Astrocyte (in vitro differentiated cells and primary cell): ENCODE measurements around the gene ADAMTS3. TPM values are rescaled to one million over a fixed set of nuclear protein-coding genes. Genes with fewer than 3 reads are reported as not detected.
A peak's percentile ranks its signal among the peaks of the same experiment; 100 is the strongest.

Experiments used
- DNase-seq: peaks from one replicate; pipeline ENCODE4 v3.0.0-alpha.2; 2010; ENCODE audit warnings: low read depth
- FAIRE-seq: peaks from 2 replicates; lab custom pipeline; 2011; peaks lifted over from hg19 to GRCh38; lab: Jason Lieb, UNC
- H2AFZ ChIP-seq: 2 replicates; pipeline ENCODE4 v1.6.0; 2012; ENCODE audit warnings: low read depth, low read length, inconsistent platforms
- H3K27ac ChIP-seq: 2 replicates; pipeline ENCODE4 v1.5.1; 2011; ENCODE audit warnings: low read depth, low read length, inconsistent platforms
- H3K27me3 ChIP-seq: 2 replicates; pipeline ENCODE4 v1.6.0; 2011; ENCODE audit warnings: low read length, inconsistent platforms; ENCODE audit not compliant: insufficient read depth
- H3K36me3 ChIP-seq: 2 replicates; pipeline ENCODE4 v1.5.1; 2011; ENCODE audit warnings: low read length, inconsistent platforms; ENCODE audit not compliant: insufficient read depth
- H3K4me1 ChIP-seq: 2 replicates; pipeline ENCODE4 v1.5.1; 2011; ENCODE audit warnings: low read length, inconsistent platforms; ENCODE audit not compliant: insufficient read depth
- H3K4me2 ChIP-seq: 2 replicates; pipeline ENCODE4 v1.6.0; 2012; ENCODE audit warnings: low read length, inconsistent platforms
- H3K4me3 ChIP-seq: 2 replicates; pipeline ENCODE4 v1.5.1; 2011; ENCODE audit warnings: low read depth, mild to moderate bottlenecking, low read length, inconsistent platforms; ENCODE audit not compliant: insufficient read depth
- H3K79me2 ChIP-seq: 2 replicates; pipeline ENCODE4 v1.6.0; 2012; ENCODE audit warnings: mild to moderate bottlenecking, low read length, inconsistent platforms; ENCODE audit not compliant: insufficient read depth
- H3K9ac ChIP-seq: 2 replicates; pipeline ENCODE4 v1.6.0; 2012; ENCODE audit warnings: mild to moderate bottlenecking, low read length, inconsistent platforms
- H3K9me3 ChIP-seq: 2 replicates; pipeline ENCODE4 v1.5.1; 2012; ENCODE audit warnings: low read depth, mild to moderate bottlenecking, low read length, inconsistent platforms; ENCODE audit not compliant: insufficient read depth
- H4K20me1 ChIP-seq: 2 replicates; pipeline ENCODE4 v1.6.0; 2012; ENCODE audit warnings: low read length, inconsistent platforms; ENCODE audit not compliant: insufficient read depth
- H3K27ac Mint-ChIP-seq: one replicate; pipeline ENCODE4 v1.8.0; 2021; ENCODE audit warnings: mild to moderate bottlenecking, mixed read lengths; ENCODE audit not compliant: unreplicated experiment
- H3K27me3 Mint-ChIP-seq: one replicate; pipeline ENCODE4 v1.8.0; 2021; ENCODE audit warnings: low read depth, mixed read lengths; ENCODE audit not compliant: unreplicated experiment
- H3K36me3 Mint-ChIP-seq: one replicate; pipeline ENCODE4 v1.8.0; 2021; ENCODE audit warnings: low read depth, mixed read lengths; ENCODE audit not compliant: unreplicated experiment
- H3K4me1 Mint-ChIP-seq: one replicate; pipeline ENCODE4 v1.8.0; 2021; ENCODE audit warnings: low read depth, mixed read lengths; ENCODE audit not compliant: unreplicated experiment
- H3K4me3 Mint-ChIP-seq: one replicate; pipeline ENCODE4 v1.8.0; 2021; ENCODE audit warnings: mild to moderate bottlenecking, moderate library complexity, mixed read lengths; ENCODE audit not compliant: unreplicated experiment
- H3K9me3 Mint-ChIP-seq: one replicate; pipeline ENCODE4 v1.8.0; 2021; ENCODE audit warnings: mild to moderate bottlenecking, mixed read lengths; ENCODE audit not compliant: unreplicated experiment
- EZH2 ChIP-seq: IDR thresholded peaks from 2 replicates; pipeline ENCODE4 v1.6.1; 2012; ENCODE audit warnings: mild to moderate bottlenecking, low read length, inconsistent platforms; ENCODE audit not compliant: insufficient read depth
- total RNA-seq: library from RNA; stranded (reverse); gene quantifications from 2 replicates; pipeline ENCODE4 v1.2.1, GENCODE V29; 2021
- TF ChIP-seq, protein P1 (sequence below): IDR thresholded peaks from 2 replicates; pipeline ENCODE4 v1.5.1; 2011; ENCODE audit warnings: low read depth, mild to moderate bottlenecking, inconsistent platforms, low read length, moderate library complexity; ENCODE audit not compliant: insufficient read depth

The ADAMTS3 gene
- total RNA-seq, 1 donor from 2014 or later, result 4.2 TPM

GRCh38 chr4:72446353-72447055 lies 122.5 kb downstream of the ADAMTS3 start:
- TF ChIP-seq EZH2, result no peak
- TF ChIP-seq, protein P1, sequence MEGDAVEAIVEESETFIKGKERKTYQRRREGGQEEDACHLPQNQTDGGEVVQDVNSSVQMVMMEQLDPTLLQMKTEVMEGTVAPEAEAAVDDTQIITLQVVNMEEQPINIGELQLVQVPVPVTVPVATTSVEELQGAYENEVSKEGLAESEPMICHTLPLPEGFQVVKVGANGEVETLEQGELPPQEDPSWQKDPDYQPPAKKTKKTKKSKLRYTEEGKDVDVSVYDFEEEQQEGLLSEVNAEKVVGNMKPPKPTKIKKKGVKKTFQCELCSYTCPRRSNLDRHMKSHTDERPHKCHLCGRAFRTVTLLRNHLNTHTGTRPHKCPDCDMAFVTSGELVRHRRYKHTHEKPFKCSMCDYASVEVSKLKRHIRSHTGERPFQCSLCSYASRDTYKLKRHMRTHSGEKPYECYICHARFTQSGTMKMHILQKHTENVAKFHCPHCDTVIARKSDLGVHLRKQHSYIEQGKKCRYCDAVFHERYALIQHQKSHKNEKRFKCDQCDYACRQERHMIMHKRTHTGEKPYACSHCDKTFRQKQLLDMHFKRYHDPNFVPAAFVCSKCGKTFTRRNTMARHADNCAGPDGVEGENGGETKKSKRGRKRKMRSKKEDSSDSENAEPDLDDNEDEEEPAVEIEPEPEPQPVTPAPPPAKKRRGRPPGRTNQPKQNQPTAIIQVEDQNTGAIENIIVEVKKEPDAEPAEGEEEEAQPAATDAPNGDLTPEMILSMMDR, result no peak
- no peak overlapping the region for H3K27ac Mint-ChIP-seq
- Histone ChIP-seq H3K9ac (no peak overlapping the region), H3K36me3 (no peaks in the 10 kb centered on the region), H2AFZ (no peak overlapping the region), H3K4me1 (no peaks in the 10 kb centered on the region), H3K9me3 (no peaks in the 10 kb centered on the region), H3K27ac (no peak overlapping the region), H4K20me1 (no peaks in the 10 kb centered on the region), H3K79me2 (no peaks in the 10 kb centered on the region), H3K27me3 (no peaks in the 10 kb centered on the region), H3K4me3 (no peak overlapping the region), H3K4me2 (no peak overlapping the region)
- peaks cover 5% of the 10 kb centered on the region for H3K4me1 Mint-ChIP-seq
- no peaks in the 10 kb centered on the region for H3K9me3 Mint-ChIP-seq
- DNase-seq (peak; percentile 26), FAIRE-seq (no peak)
- no peak overlapping the region for H3K4me3 Mint-ChIP-seq
- H3K27me3 Mint-ChIP-seq, result no peaks in the 10 kb centered on the region
- H3K36me3 Mint-ChIP-seq, result no peaks in the 10 kb centered on the region

DNA sequence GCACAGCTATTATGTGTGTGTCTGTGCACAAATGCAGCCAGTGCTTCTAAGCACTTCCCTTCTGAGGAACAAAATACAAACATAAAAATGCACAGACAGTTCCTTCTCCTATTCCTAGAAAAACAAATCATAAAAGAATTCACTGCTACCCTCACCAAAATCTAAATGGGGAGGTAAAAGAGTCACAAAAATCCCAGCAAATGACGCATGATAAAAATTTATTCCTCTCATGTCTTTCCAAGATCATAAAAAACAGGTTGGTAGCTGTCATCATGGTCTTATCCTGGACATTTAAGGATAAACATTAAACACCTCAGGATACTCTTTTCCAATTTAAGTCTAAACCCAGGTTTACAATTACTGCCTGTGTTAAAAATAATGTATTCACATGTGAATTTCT lies 124.9 kb downstream of the ADAMTS3 start:
- H3K4me3 Mint-ChIP-seq, result no peak overlapping the region
- TF ChIP-seq, protein P1, result no peak
- no peak for TF ChIP-seq EZH2
- no peaks in the 10 kb centered on the region for H3K79me2 ChIP-seq
- H3K9ac ChIP-seq, result no peak overlapping the region
- H3K36me3 ChIP-seq, result no peaks in the 10 kb centered on the region
- H3K4me3 ChIP-seq, result no peak overlapping the region
- H3K4me1 Mint-ChIP-seq, result peaks cover 5% of the 10 kb centered on the region
- H3K9me3 ChIP-seq, result no peaks in the 10 kb centered on the region
- H3K4me2 ChIP-seq, result no peak overlapping the region
- no peaks in the 10 kb centered on the region for H3K36me3 Mint-ChIP-seq
- H3K9me3 Mint-ChIP-seq, result no peaks in the 10 kb centered on the region
- H3K27ac ChIP-seq, result no peak overlapping the region
- no peaks in the 10 kb centered on the region for H3K4me1 ChIP-seq
- no peaks in the 10 kb centered on the region for H3K27me3 Mint-ChIP-seq
- H3K27ac Mint-ChIP-seq, result no peak overlapping the region
- no peaks in the 10 kb centered on the region for H4K20me1 ChIP-seq
- FAIRE-seq, result no peak
- no peak overlapping the region for H2AFZ ChIP-seq
- DNase-seq, result no peak
- no peaks in the 10 kb centered on the region for H3K27me3 ChIP-seq

- FAIRE-seq (no peak), DNase-seq (peak; percentile 18)
- no peak for TF ChIP-seq EZH2
- TF ChIP-seq, protein P1, result no peak
- no peak overlapping the region for H3K4me2 ChIP-seq
- no peaks in the 10 kb centered on the region for H3K79me2 ChIP-seq
- no peak overlapping the region for H3K27ac ChIP-seq
- no peak overlapping the region for H3K9ac ChIP-seq
- H3K36me3 Mint-ChIP-seq, result no peaks in the 10 kb centered on the region
- no peaks in the 10 kb centered on the region for H3K4me1 ChIP-seq
- H3K9me3 ChIP-seq, result no peaks in the 10 kb centered on the region
- no peaks in the 10 kb centered on the region for H3K27me3 ChIP-seq
- H3K4me1 Mint-ChIP-seq, result peaks cover 5% of the 10 kb centered on the region
- no peak overlapping the region for H2AFZ ChIP-seq
- H3K36me3 ChIP-seq, result no peaks in the 10 kb centered on the region
- no peaks in the 10 kb centered on the region for H4K20me1 ChIP-seq
- no peak overlapping the region for H3K4me3 Mint-ChIP-seq
- H3K4me3 ChIP-seq, result no peak overlapping the region
- no peaks in the 10 kb centered on the region for H3K9me3 Mint-ChIP-seq
- H3K27me3 Mint-ChIP-seq, result no peaks in the 10 kb centered on the region
- no peak overlapping the region for H3K27ac Mint-ChIP-seq
Observed at GRCh38 chr4:72442715-72443114, 126.3 kb downstream of the ADAMTS3 start.
